Measurements from ENCODE around the gene TP53I13.

Gene TP53I13

GRCh38 chr17:29620779-29621500 is 52.4 kb downstream of the TP53I13 start:
- Mint-ChIP-seq H3K36me3 (ENCODE audit: low read depth) (peaks cover 3% of the 10 kb centered on the region), H3K27ac (peak overlapping the region; percentile 12), H3K4me3 (peak overlapping the region; percentile 81), H3K4me1 (ENCODE audit: low read depth) (peaks cover 64% of the 10 kb centered on the region), H3K9me3 (no peaks in the 10 kb centered on the region), H3K27me3 (no peaks in the 10 kb centered on the region)

GRCh38 chr17:29621751-29622194 is 53.3 kb downstream of the TP53I13 start:
- Mint-ChIP-seq H3K9me3 (no peaks in the 10 kb centered on the region), H3K27ac (no peak overlapping the region), H3K36me3 (ENCODE audit: low read depth) (peaks cover 6% of the 10 kb centered on the region), H3K4me3 (peak overlapping the region; percentile 81), H3K27me3 (no peaks in the 10 kb centered on the region), H3K4me1 (ENCODE audit: low read depth) (peaks cover 57% of the 10 kb centered on the region)
